GM21529 (cell line): ENCODE results near the gene SND1.

ENCODE experiments used
- ATAC-seq: cut with Tn5 transposase; IDR thresholded peaks from one replicate; pipeline ENCODE4 v1.9.1; 2021; ENCODE audit not compliant: unreplicated experiment

Gene SND1

GRCh38 chr7:127718340-127718679 is 66.3 kb downstream of the SND1 start:
- no peak for ATAC-seq

- ATAC-seq, result no peak
These were observed 74.5 kb downstream of the SND1 start for GRCh38 chr7:127726476-127726875.

- no peak for ATAC-seq
These were observed 78.8 kb downstream of the SND1 start for GRCh38 chr7:127730658-127731276.

GRCh38 chr7:127731431-127732080 is 79.6 kb downstream of the SND1 start:
- no peak for ATAC-seq

GRCh38 chr7:127732306-127732705 is 80.3 kb downstream of the SND1 start:
- no peak for ATAC-seq

GRCh38 chr7:127733986-127734385 is 82.0 kb downstream of the SND1 start:
- ATAC-seq, result no peak

GRCh38 chr7:127736511-127736910 is 84.5 kb downstream of the SND1 start:
- ATAC-seq, result no peak

GRCh38 chr7:127738859-127739258 is 86.9 kb downstream of the SND1 start:
- no peak for ATAC-seq

- ATAC-seq, result no peak
These were observed 89.9 kb downstream of the SND1 start for GRCh38 chr7:127741764-127742375.

GRCh38 chr7:127745445-127745844 is 93.5 kb downstream of the SND1 start:
- no peak for ATAC-seq

- ATAC-seq, result no peak
These were observed 99.1 kb downstream of the SND1 start for GRCh38 chr7:127751062-127751461.

- no peak for ATAC-seq
These were observed 99.8 kb downstream of the SND1 start for GRCh38 chr7:127751490-127752448.

GRCh38 chr7:127752829-127753228 is 100.8 kb downstream of the SND1 start:
- no peak for ATAC-seq

- no peak for ATAC-seq
These were observed 102.5 kb downstream of the SND1 start for GRCh38 chr7:127754457-127754856.

GRCh38 chr7:127755521-127755920 is 103.5 kb downstream of the SND1 start:
- ATAC-seq, result no peak

GRCh38 chr7:127755965-127756364 is 104.0 kb downstream of the SND1 start:
- no peak for ATAC-seq

- ATAC-seq, result no peak
These were observed 106.1 kb downstream of the SND1 start for GRCh38 chr7:127758105-127758504.

GRCh38 chr7:127758845-127759244 is 106.9 kb downstream of the SND1 start:
- ATAC-seq, result no peak

GRCh38 chr7:127759945-127760421 is 108.0 kb downstream of the SND1 start:
- ATAC-seq, result no peak

- ATAC-seq, result no peak
These were observed 108.5 kb downstream of the SND1 start for GRCh38 chr7:127760436-127761031.

- no peak for ATAC-seq
These were observed 109.2 kb downstream of the SND1 start for GRCh38 chr7:127761196-127761595.
